GM12891 (cell line): ENCODE measurements around the gene MZT2B.
"Not testable (repeated sequence)": the region's sequence is repeated elsewhere in the genome, so short reads cannot be mapped to it uniquely, and the experiment has no call there.

Experiments used
- POLR2A ChIP-seq: IDR thresholded peaks from 2 replicates; pipeline ENCODE4 v1.6.1; 2011; ENCODE audit warnings: low read depth, low read length, control low read depth
- POLR2AphosphoS5 ChIP-seq: IDR thresholded peaks from 2 replicates; pipeline ENCODE4 v1.6.1; 2011; ENCODE audit warnings: low read depth, low read length, control low read depth
- TAF1 ChIP-seq: IDR thresholded peaks from 2 replicates; pipeline ENCODE4 v1.6.1; 2011; ENCODE audit warnings: low read depth, low read length, control low read depth

GRCh38 chr2:130230376-130230775 lies 48.3 kb downstream of the MZT2B start:
- not testable (repeated sequence) for TF ChIP-seq POLR2A, POLR2AphosphoS5, TAF1
